GM12878 (cell line): ENCODE data around the gene NDUFS4.

Source experiments
- CTCF ChIP-seq, 3 experiments: IDR thresholded peaks in 2 of 3; conservative IDR thresholded peaks in 1 of 3; 2 replicates each; pipeline ENCODE4 v1.5.1; 2011; ENCODE audit warnings: low read depth in 3 of 3, low read length in 3 of 3, mild to moderate bottlenecking in 3 of 3, control low read depth in 2 of 3, moderate library complexity in 2 of 3, inconsistent platforms in 1 of 3, mixed read lengths in 1 of 3; ENCODE audit not compliant: control insufficient read depth in 2 of 3, insufficient read depth in 1 of 3; ENCODE audit errors: extremely low read depth in 1 of 3
- HDAC2 ChIP-seq: fragments of 200-600 bp; sonication (generic); IDR thresholded peaks from 2 replicates; pipeline ENCODE4 v1.6.1; 2017
- POLR2A ChIP-seq: IDR thresholded peaks from 2 replicates; pipeline ENCODE4 v1.6.1; 2011; ENCODE audit warnings: low read depth, mild to moderate bottlenecking, low read length
- RAD51 ChIP-seq: fragments of 450-650 bp; IDR thresholded peaks from 2 replicates; pipeline ENCODE4 v1.6.1; 2016; ENCODE audit warnings: moderate library complexity, mild to moderate bottlenecking, inconsistent platforms
- USF2 ChIP-seq: IDR thresholded peaks from 2 replicates; pipeline ENCODE4 v1.6.1; 2011; ENCODE audit warnings: low read depth, low read length, improper control_type of control experiment, borderline replicate concordance
- ZNF274 ChIP-seq: IDR thresholded peaks from one replicate; pipeline ENCODE4 v1.8.0; 2011; ENCODE audit not compliant: insufficient read length, insufficient read depth
- ZZZ3 ChIP-seq: IDR thresholded peaks from 2 replicates; pipeline ENCODE4 v1.6.1; 2011; ENCODE audit warnings: low read depth; ENCODE audit not compliant: control insufficient read depth, insufficient read length
- TF ChIP-seq, protein P1 (sequence below): IDR thresholded peaks from 2 replicates; pipeline ENCODE4 v1.6.1; 2012; ENCODE audit warnings: improper control_type of control experiment, low read depth, low read length; ENCODE audit not compliant: insufficient replicate concordance

GRCh38 chr5:53678981-53679660, 118.7 kb downstream of the NDUFS4 start:
- no peak for TF ChIP-seq USF2
- no peak for TF ChIP-seq RAD51
- TF ChIP-seq CTCF (IDR thresholded peaks at IDR 0.05 in 2 of 3, conservative IDR thresholded peaks at IDR 0.05 in 1 of 3; ENCODE audit: control insufficient read depth in 2 of 3, extremely low read depth in 1 of 3, insufficient read depth in 1 of 3, low read depth in 3 of 3, low read length in 3 of 3) = no peak
- TF ChIP-seq, protein P1, sequence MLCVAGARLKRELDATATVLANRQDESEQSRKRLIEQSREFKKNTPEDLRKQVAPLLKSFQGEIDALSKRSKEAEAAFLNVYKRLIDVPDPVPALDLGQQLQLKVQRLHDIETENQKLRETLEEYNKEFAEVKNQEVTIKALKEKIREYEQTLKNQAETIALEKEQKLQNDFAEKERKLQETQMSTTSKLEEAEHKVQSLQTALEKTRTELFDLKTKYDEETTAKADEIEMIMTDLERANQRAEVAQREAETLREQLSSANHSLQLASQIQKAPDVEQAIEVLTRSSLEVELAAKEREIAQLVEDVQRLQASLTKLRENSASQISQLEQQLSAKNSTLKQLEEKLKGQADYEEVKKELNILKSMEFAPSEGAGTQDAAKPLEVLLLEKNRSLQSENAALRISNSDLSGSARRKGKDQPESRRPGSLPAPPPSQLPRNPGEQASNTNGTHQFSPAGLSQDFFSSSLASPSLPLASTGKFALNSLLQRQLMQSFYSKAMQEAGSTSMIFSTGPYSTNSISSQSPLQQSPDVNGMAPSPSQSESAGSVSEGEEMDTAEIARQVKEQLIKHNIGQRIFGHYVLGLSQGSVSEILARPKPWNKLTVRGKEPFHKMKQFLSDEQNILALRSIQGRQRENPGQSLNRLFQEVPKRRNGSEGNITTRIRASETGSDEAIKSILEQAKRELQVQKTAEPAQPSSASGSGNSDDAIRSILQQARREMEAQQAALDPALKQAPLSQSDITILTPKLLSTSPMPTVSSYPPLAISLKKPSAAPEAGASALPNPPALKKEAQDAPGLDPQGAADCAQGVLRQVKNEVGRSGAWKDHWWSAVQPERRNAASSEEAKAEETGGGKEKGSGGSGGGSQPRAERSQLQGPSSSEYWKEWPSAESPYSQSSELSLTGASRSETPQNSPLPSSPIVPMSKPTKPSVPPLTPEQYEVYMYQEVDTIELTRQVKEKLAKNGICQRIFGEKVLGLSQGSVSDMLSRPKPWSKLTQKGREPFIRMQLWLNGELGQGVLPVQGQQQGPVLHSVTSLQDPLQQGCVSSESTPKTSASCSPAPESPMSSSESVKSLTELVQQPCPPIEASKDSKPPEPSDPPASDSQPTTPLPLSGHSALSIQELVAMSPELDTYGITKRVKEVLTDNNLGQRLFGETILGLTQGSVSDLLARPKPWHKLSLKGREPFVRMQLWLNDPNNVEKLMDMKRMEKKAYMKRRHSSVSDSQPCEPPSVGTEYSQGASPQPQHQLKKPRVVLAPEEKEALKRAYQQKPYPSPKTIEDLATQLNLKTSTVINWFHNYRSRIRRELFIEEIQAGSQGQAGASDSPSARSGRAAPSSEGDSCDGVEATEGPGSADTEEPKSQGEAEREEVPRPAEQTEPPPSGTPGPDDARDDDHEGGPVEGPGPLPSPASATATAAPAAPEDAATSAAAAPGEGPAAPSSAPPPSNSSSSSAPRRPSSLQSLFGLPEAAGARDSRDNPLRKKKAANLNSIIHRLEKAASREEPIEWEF = no peak
- no peak for TF ChIP-seq HDAC2
- no peak for TF ChIP-seq ZNF274
- TF ChIP-seq POLR2A = no peak
- TF ChIP-seq ZZZ3 = no peak
